Measurements from ENCODE around the gene C16orf46.
A peak's percentile ranks its signal among the peaks of the same experiment; 100 is the strongest.
"Not testable (repeated sequence)": the region's sequence is repeated elsewhere in the genome, so short reads cannot be mapped to it uniquely, and the experiment has no call there.

C16orf46 gene

GRCh38 chr16:81077076-81077940, at the start of gene C16orf46:
Gene C16orf46, minus strand, starts transcription at chr16:81077238. Its CDS starts 13,283 bp downstream, at chr16:81063955.
- DNase-seq = peak; percentile 94

GRCh38 chr16:81123092-81123852, 46.2 kb upstream of the C16orf46 start:
- DNase-seq = no peak

- DNase-seq = no peak
Measured at GRCh38 chr16:81121474-81121990, 44.5 kb upstream of the C16orf46 start.

GRCh38 chr16:81117436-81117835, 40.4 kb upstream of the C16orf46 start:
- DNase-seq = no peak

- no peak for DNase-seq
Measured at GRCh38 chr16:81116285-81116684, 39.2 kb upstream of the C16orf46 start.

GRCh38 chr16:81112453-81112852, 35.4 kb upstream of the C16orf46 start:
- no peak for DNase-seq

- DNase-seq = not testable (repeated sequence)
Measured at GRCh38 chr16:81109274-81109673, 32.2 kb upstream of the C16orf46 start.

- DNase-seq = peak; percentile 52
Measured at GRCh38 chr16:81107511-81107910, 30.5 kb upstream of the C16orf46 start.

- no peak for DNase-seq
Measured at GRCh38 chr16:81106826-81107503, 29.9 kb upstream of the C16orf46 start.

- DNase-seq = no peak
Measured at GRCh38 chr16:81105946-81106345, 28.9 kb upstream of the C16orf46 start.

- no peak for DNase-seq
Measured at GRCh38 chr16:81101702-81102101, 24.7 kb upstream of the C16orf46 start.

- DNase-seq = no peak
Measured at GRCh38 chr16:81099958-81100357, 22.9 kb upstream of the C16orf46 start.

GRCh38 chr16:81097230-81097629, 20.2 kb upstream of the C16orf46 start:
- DNase-seq = no peak

GRCh38 chr16:81096715-81097208, 19.7 kb upstream of the C16orf46 start:
- DNase-seq = no peak

GRCh38 chr16:81095953-81096714, 19.1 kb upstream of the C16orf46 start, which contains the start of gene GCSH:
Gene GCSH, minus strand, starts transcription at chr16:81096395. Its CDS starts 117 bp downstream, at chr16:81096278.
- peak; percentile 98 for DNase-seq

- DNase-seq = peak; percentile 40
Measured at GRCh38 chr16:81095653-81095952, 18.6 kb upstream of the C16orf46 start.

- DNase-seq = peak; percentile 12
Measured at GRCh38 chr16:81094771-81095251, 17.8 kb upstream of the C16orf46 start.

GRCh38 chr16:81088836-81089235, 11.8 kb upstream of the C16orf46 start:
- DNase-seq = no peak

- DNase-seq = no peak
Measured at GRCh38 chr16:81081014-81081413, 4.0 kb upstream of the C16orf46 start.

- no peak for DNase-seq
Measured at GRCh38 chr16:81080233-81080632, 3.2 kb upstream of the C16orf46 start.

- peak; percentile 93 for DNase-seq
Measured at GRCh38 chr16:81076566-81077075, 417 bp downstream of the C16orf46 start.

All from kidney glomerular epithelial cell (primary cell).